ENCODE data around the gene ZNF492. TPM values are rescaled to one million over a fixed set of nuclear protein-coding genes. Genes with fewer than 3 reads are reported as not detected.

The ZNF492 gene
- total and polyA plus RNA-seq, 10 of the 15 experiments (the other 5 are each of a cell fraction or from before 2014, with no cell fraction given), result not detected

- FAIRE-seq, result no peak
- H3K4me1 ChIP-seq (ENCODE audit: control insufficient read depth, insufficient read depth, low read length), result no peaks in the 10 kb centered on the region
- ChIA-PET RAD21 (ENCODE audit: unreplicated experiment) (no interaction called here), CTCF (no interaction called here), POLR2A (no interaction called here), SMC1A (ENCODE audit: uncharacterized antibody, unreplicated experiment) (no interaction called here)
- H4K20me1 ChIP-seq (ENCODE audit: control insufficient read depth, insufficient read depth), result no peaks in the 10 kb centered on the region
- H3K27me3 ChIP-seq (replicated peaks in 1 of 2; ENCODE audit: control insufficient read depth in 2 of 2, insufficient read depth in 2 of 2, low read length in 1 of 2), result no peaks in the 10 kb centered on the region
- TF ChIP-seq HDAC6 (IDR thresholded peaks at IDR 0.05; ENCODE audit: unreplicated experiment), result no peak
- TF ChIP-seq TBL1XR1 (IDR thresholded peaks at IDR 0.05; ENCODE audit: low read depth, low read length), result no peak
- TF ChIP-seq PBX3 (IDR thresholded peaks at IDR 0.05; ENCODE audit: insufficient replicate concordance, low read depth, low read length), result no peak
- TF ChIP-seq BMI1 (IDR thresholded peaks at IDR 0.05; ENCODE audit: borderline replicate concordance), result no peak
- TF ChIP-seq POLR2AphosphoS2 (IDR thresholded peaks at IDR 0.05; ENCODE audit: low read depth, low read length), result no peak
- no peak for TF ChIP-seq SIX5 (IDR thresholded peaks at IDR 0.05; ENCODE audit: low read depth, low read length, severe bottlenecking)
- TF ChIP-seq FOXM1 (IDR thresholded peaks at IDR 0.05; ENCODE audit: low read depth, low read length), result no peak
- TF ChIP-seq ZNF24 (IDR thresholded peaks at IDR 0.05), result no peak
- TF ChIP-seq CHD4 (IDR thresholded peaks at IDR 0.05), result no peak
- no peak for TF ChIP-seq USF1 (IDR thresholded peaks at IDR 0.05; ENCODE audit: borderline replicate concordance, extremely low read length, insufficient read depth, low read depth, low read length)
- TF ChIP-seq CBFB (IDR thresholded peaks at IDR 0.05; ENCODE audit: low read depth), result no peak
- no peak for TF ChIP-seq ETV6 (conservative IDR thresholded peaks at IDR 0.05 in 1 of 2, IDR thresholded peaks at IDR 0.05 in 1 of 2; ENCODE audit: borderline replicate concordance in 1 of 2, low read depth in 1 of 2)
- TF ChIP-seq ATF7 (IDR thresholded peaks at IDR 0.05; ENCODE audit: low read depth), result no peak
- no peak for TF ChIP-seq MXI1 (IDR thresholded peaks at IDR 0.05; ENCODE audit: low read depth, low read length)
- no peak for TF ChIP-seq EED (IDR thresholded peaks at IDR 0.05; ENCODE audit: low read depth)
- TF ChIP-seq SIN3A (IDR thresholded peaks at IDR 0.05; ENCODE audit: low read depth, low read length), result no peak
- TF ChIP-seq NR2F1 (conservative IDR thresholded peaks at IDR 0.05), result no peak
- TF ChIP-seq POLR2A (IDR thresholded peaks at IDR 0.05; ENCODE audit: low read depth, low read length), result no peak
- no peak for TF ChIP-seq MYC (IDR thresholded peaks at IDR 0.05; ENCODE audit: insufficient read depth, insufficient read length, insufficient replicate concordance, low read length, severe bottlenecking)
- no peaks in the 10 kb centered on the region for H3K36me3 ChIP-seq (ENCODE audit: control insufficient read depth in 2 of 2, insufficient read depth in 2 of 2, low read length in 1 of 2)
- H3K9me3 ChIP-seq (replicated peaks; ENCODE audit: control insufficient read depth, insufficient read depth, low read length), result no peaks in the 10 kb centered on the region; the same call in 1 of the 3 replicates
- no peak overlapping the region for H3K27ac ChIP-seq (ENCODE audit: control insufficient read depth, insufficient read depth)
- H3K4me3 ChIP-seq, result no peak overlapping the region
- intact Hi-C loops (cut with micrococcal nuclease; ENCODE audit: unreplicated experiment), result no loop called here
- H3K79me2 ChIP-seq (ENCODE audit: control insufficient read depth, insufficient read depth, low read length), result no peaks in the 10 kb centered on the region
- BruUV-seq (replicated peaks), result no TSS peak
- no peak for ATAC-seq
- no peak for DNase-seq (ENCODE audit: low read depth, low spot score)
- 18% methylated on average over 8 of the region's 8 CpGs for WGBS (ENCODE audit: insufficient coverage, insufficient replicate concordance, low lambda C conversion rate, missing lambda C conversion rate)
- H3K4me2 ChIP-seq (ENCODE audit: control insufficient read depth, insufficient read depth), result no peak overlapping the region
- no peak overlapping the region for H3K9ac ChIP-seq (ENCODE audit: control insufficient read depth, insufficient read depth, low read length)
- no peak overlapping the region for H2AFZ ChIP-seq (ENCODE audit: control insufficient read depth, low read depth, low read length)
- in situ Hi-C loops (cut with MboI), result no loop called here
Observed at GRCh38 chr19:22625266-22626035, 8.7 kb upstream of the ZNF492 start.
